ENCODE results near the gene ZNF205.
"Not testable (repeated sequence)": the region's sequence is repeated elsewhere in the genome, so short reads cannot be mapped to it uniquely, and the experiment has no call there.

The ZNF205 gene

GRCh38 chr16:3066440-3066748 is 46.0 kb upstream of the ZNF205 start:
- H3K4me1 ChIP-seq (ENCODE audit: control insufficient read depth in 1 of 2, insufficient read depth in 1 of 2, low read depth in 1 of 2, low read length in 1 of 2): peaks cover 41 to 45% of the 10 kb centered on the region in 2 experiments
- TF ChIP-seq CTCF (IDR thresholded peaks at IDR 0.05): no peak
- no peaks in the 10 kb centered on the region for H3K9me3 ChIP-seq
- H3K27me3 ChIP-seq: no peaks in the 10 kb centered on the region
- H3K36me3 ChIP-seq: no peaks in the 10 kb centered on the region
- H3K4me3 ChIP-seq (ENCODE audit: low read depth in 1 of 2, low read length in 1 of 2): no peak overlapping the region
- H3K27ac ChIP-seq: no peak overlapping the region

GRCh38 chr16:3068487-3068886 is 43.9 kb upstream of the ZNF205 start:
- Histone ChIP-seq H3K4me3 (ENCODE audit: low read depth in 1 of 2, low read length in 1 of 2) (no peak overlapping the region), H3K9me3 (no peaks in the 10 kb centered on the region), H3K27me3 (no peaks in the 10 kb centered on the region), H3K36me3 (no peaks in the 10 kb centered on the region), H3K27ac (no peak overlapping the region), H3K4me1 (ENCODE audit: control insufficient read depth in 1 of 2, insufficient read depth in 1 of 2, low read depth in 1 of 2, low read length in 1 of 2) (peaks cover 42 to 43% of the 10 kb centered on the region in 2 experiments)
- TF ChIP-seq CTCF (IDR thresholded peaks at IDR 0.05): no peak

GRCh38 chr16:3069146-3069545 is 43.2 kb upstream of the ZNF205 start:
- H3K4me3 ChIP-seq (ENCODE audit: low read depth in 1 of 2, low read length in 1 of 2); H3K9me3 ChIP-seq; H3K27me3 ChIP-seq; H3K36me3 ChIP-seq: not testable (repeated sequence)
- peak overlapping the region; percentile 31 for H3K27ac ChIP-seq
- peaks cover 47 to 48% of the 10 kb centered on the region in 2 experiments for H3K4me1 ChIP-seq (ENCODE audit: control insufficient read depth in 1 of 2, insufficient read depth in 1 of 2, low read depth in 1 of 2, low read length in 1 of 2)

- peak overlapping the region; percentile 91 for H3K27ac ChIP-seq
- TF ChIP-seq CTCF (IDR thresholded peaks at IDR 0.05): no peak
- no peak overlapping the region for H3K4me3 ChIP-seq (ENCODE audit: low read depth in 1 of 2, low read length in 1 of 2)
- H3K4me1 ChIP-seq (ENCODE audit: control insufficient read depth in 1 of 2, insufficient read depth in 1 of 2, low read depth in 1 of 2, low read length in 1 of 2): peaks cover 62 to 63% of the 10 kb centered on the region in 2 experiments
- H3K36me3 ChIP-seq: no peaks in the 10 kb centered on the region
- H3K27me3 ChIP-seq: no peaks in the 10 kb centered on the region
- H3K9me3 ChIP-seq: no peaks in the 10 kb centered on the region
Measured at GRCh38 chr16:3070608-3071111, 41.7 kb upstream of the ZNF205 start.

- no peaks in the 10 kb centered on the region for H3K9me3 ChIP-seq
- H3K36me3 ChIP-seq: peaks cover 5% of the 10 kb centered on the region
- no peak overlapping the region for H3K4me3 ChIP-seq (ENCODE audit: low read depth in 1 of 2, low read length in 1 of 2)
- peak overlapping the region; percentile 91 for H3K27ac ChIP-seq
- no peak for TF ChIP-seq CTCF (IDR thresholded peaks at IDR 0.05)
- peaks cover 72 to 73% of the 10 kb centered on the region in 2 experiments for H3K4me1 ChIP-seq (ENCODE audit: control insufficient read depth in 1 of 2, insufficient read depth in 1 of 2, low read depth in 1 of 2, low read length in 1 of 2)
- H3K27me3 ChIP-seq: no peaks in the 10 kb centered on the region
Measured at GRCh38 chr16:3071655-3072054, 40.7 kb upstream of the ZNF205 start.

- Histone ChIP-seq H3K27ac (peak overlapping the region; percentile 91), H3K4me1 (ENCODE audit: control insufficient read depth in 1 of 2, insufficient read depth in 1 of 2, low read depth in 1 of 2, low read length in 1 of 2) (peaks cover 76 to 77% of the 10 kb centered on the region in 2 experiments), H3K36me3 (peaks cover 10% of the 10 kb centered on the region)
- H3K4me3 ChIP-seq (ENCODE audit: low read depth in 1 of 2, low read length in 1 of 2); H3K9me3 ChIP-seq; H3K27me3 ChIP-seq: not testable (repeated sequence)
Measured at GRCh38 chr16:3072148-3072547, 40.2 kb upstream of the ZNF205 start.

GRCh38 chr16:3072576-3073263 is 39.7 kb upstream of the ZNF205 start:
- H3K4me1 ChIP-seq (ENCODE audit: control insufficient read depth in 1 of 2, insufficient read depth in 1 of 2, low read depth in 1 of 2, low read length in 1 of 2): peaks cover 76 to 77% of the 10 kb centered on the region in 2 experiments
- H3K36me3 ChIP-seq: peaks cover 16% of the 10 kb centered on the region
- peak overlapping the region; percentile 91 for H3K27ac ChIP-seq
- not testable (repeated sequence) for H3K27me3 ChIP-seq, H3K9me3 ChIP-seq
- H3K4me3 ChIP-seq (ENCODE audit: low read depth in 1 of 2, low read length in 1 of 2): peak overlapping the region; percentile 20 to 30

Measured in neutrophil (primary cell).